HEK293 (cell line): ENCODE results near the gene DPH7.

ENCODE experiments used
- GLI2 ChIP-seq: fragments of 450-650 bp; formaldehyde crosslinking; IDR thresholded peaks from 2 replicates; pipeline ENCODE4; 2017; ENCODE audit warnings: missing biosample characterization, missing genetic modification characterization, low read depth, borderline replicate concordance
- ZNF366 ChIP-seq: fragments of 450-650 bp; formaldehyde crosslinking; conservative IDR thresholded peaks from 2 replicates; pipeline ENCODE4 v1.5.1; 2016; ENCODE audit warnings: missing biosample characterization, missing genetic modification characterization

DNA sequence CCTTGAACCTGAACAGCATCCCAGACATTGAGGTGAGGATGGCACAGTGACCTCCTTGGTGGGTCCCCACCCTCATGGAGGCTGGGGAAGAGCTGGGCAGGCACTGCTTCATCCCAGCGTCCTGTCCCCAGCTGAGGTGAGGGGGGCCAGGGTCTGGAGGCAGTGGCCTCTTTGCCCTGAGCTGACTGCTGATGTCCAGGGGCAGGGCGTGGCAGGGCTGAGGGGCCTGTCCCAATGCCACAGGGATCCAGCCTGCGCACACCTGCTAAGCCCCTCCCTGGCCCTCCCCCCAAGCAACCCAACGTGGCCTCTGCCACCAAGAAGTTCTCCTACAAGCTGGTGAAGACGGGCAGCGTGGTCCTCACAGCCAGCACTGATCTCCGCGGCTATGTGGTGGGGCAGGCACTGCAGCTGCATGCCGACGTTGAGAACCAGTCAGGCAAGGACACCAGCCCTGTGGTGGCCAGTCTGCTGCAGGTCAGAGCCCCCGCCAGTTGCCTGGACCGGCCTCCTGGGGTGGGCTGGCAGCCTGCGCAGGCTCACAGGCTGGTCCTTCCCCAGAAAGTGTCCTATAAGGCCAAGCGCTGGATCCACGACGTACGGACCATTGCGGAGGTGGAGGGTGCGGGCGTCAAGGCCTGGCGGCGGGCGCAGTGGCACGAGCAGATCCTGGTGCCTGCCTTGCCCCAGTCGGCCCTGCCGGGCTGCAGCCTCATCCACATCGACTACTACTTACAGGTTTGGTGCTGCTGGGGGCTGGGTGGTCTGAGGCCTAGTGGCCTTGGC lies 35.2 kb upstream of the DPH7 start:
- TF ChIP-seq ZNF366 (tag by site-specific recombination) (no peak), GLI2 (tag by site-specific recombination) (no peak)
